HTR-8/SVneo (cell line): ENCODE results near the gene C21orf58.
"Not testable (repeated sequence)": the region's sequence is repeated elsewhere in the genome, so short reads cannot be mapped to it uniquely, and the experiment has no call there.

ENCODE experiments used
- DNase-seq: peaks from one replicate; pipeline ENCODE4 v3.0.0; 2011; ENCODE audit warnings: low spot score, mixed read lengths; ENCODE audit not compliant: insufficient read length
- FAIRE-seq: peaks from 2 replicates; lab custom pipeline; 2011; peaks lifted over from hg19 to GRCh38; lab: Jason Lieb, UNC

Gene C21orf58

DNA sequence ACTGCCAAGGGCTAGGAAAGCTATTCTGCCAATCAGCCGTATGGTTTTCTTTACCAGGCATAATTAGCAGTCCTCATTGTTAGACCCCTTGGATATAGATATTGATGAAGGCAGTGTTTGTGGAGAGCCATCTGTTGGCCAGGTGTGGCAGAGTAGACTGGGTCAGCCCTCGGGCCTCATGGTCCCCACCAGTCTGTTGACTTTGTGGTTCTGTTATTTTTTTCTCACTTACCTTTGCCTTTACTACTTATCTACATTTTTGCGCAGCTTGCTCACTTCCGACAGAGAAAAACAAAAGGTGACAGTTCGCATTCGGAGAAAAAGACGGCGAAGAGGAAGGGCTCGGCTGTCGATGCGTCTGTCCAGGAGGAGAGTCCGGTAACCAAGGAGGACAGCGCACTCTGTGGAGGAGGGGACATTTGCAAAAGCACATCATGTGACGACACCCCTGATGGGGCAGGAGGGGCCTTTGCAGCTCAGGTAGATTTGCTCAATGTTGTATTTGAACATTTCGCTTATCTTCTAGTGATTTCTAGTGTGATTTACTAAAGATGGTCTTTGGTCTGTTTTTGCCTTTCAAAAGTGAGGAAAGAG is 2.5 kb upstream of the C21orf58 start:
- no peak for DNase-seq
- no peak for FAIRE-seq

GRCh38 chr21:46325073-46325912 is 1.6 kb upstream of the C21orf58 start:
- DNase-seq: peak; percentile 50
- FAIRE-seq: peak; percentile 16

DNA sequence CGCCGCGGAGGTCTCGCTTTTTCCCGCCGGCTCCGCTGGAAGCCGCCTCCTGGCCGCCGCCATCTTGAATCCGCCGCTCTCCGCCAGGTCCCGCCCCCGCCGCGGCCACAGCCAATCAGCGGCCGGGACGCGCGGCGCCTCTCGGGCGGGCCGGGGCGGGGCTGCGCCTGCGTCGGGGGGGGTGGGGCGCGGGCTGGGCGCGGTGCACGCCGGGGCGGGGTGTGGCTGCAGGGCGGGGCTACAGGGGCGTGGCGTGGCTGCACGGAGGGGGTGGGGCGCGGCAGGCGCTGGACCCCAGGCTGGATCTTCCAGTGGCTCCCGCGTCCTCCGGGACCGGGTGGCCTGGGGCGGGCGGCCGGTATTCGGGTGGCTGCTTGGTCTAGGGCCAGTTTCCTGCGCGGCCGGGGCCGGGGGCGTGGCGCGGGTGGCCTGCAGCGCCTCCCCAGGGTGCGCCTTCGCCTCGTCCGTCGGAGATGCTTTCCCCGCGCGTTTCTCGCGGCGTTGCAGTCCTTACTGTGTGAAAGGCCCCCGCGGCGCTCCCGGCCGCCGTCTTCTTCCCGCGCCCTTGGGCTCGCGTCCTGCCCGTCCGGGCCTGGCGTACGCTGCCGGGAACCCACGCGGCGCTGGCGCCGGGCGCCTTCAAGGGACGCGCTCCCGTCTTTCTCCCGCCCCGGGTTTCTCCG is 861 bp upstream of the C21orf58 start:
- DNase-seq: peak; percentile 85
- peak; percentile 20 for FAIRE-seq

- DNase-seq (no peak), FAIRE-seq (no peak)
Observed at GRCh38 chr21:46323227-46323709, 402 bp downstream of the C21orf58 start.

GRCh38 chr21:46322351-46323226 is 1.1 kb downstream of the C21orf58 start:
- no peak for FAIRE-seq
- no peak for DNase-seq

- FAIRE-seq (no peak), DNase-seq (no peak)
Observed at GRCh38 chr21:46320331-46320801, 3.3 kb downstream of the C21orf58 start.

DNA sequence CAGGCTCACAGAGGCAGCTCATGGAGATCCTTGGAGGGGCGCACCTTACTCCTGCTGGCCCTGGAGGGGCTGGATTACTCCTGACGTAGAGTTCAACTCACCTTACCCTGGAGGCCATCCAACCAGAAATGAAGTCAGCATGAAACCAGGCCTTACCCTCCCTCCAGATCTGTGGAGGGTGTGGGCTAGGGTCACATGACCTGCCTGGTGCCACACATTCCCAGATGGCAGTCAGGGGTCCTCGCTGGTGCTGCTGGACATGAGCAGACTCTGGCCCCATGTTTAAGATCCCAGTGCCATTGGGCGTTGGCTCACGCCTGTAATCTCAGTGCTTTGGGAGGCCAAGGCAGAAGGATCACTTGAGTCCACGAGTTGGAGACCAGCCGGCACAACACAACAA is 4.5 kb downstream of the C21orf58 start:
- no peak for FAIRE-seq

DNA sequence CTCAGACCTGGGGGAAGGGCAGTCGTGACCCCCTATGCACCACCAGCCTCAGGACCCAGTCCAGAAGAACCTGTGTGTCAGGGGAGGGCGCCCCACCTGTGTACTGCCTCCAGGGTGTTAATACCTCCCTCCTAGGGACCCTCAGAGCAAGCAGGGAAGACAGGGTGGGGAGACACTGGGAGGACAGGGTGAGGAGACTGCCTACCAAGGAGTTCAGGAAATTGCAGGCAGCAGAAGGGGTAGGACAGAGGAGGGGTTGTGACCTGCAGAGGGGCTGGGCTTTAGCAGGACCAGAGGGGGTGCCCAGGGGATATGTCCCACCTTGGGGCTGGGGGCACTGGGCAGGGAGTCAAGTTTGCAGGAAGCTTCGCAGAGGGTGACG is 5.2 kb downstream of the C21orf58 start:
- FAIRE-seq (no peak), DNase-seq (no peak)

More for the DNA sequence above, 4.5 kb downstream of the C21orf58 start:
- no peak for DNase-seq

GRCh38 chr21:46317710-46318463 is 5.8 kb downstream of the C21orf58 start:
- no peak for FAIRE-seq
- no peak for DNase-seq

- no peak for DNase-seq
- FAIRE-seq: no peak
Observed at GRCh38 chr21:46316708-46317324, 6.9 kb downstream of the C21orf58 start.

DNA sequence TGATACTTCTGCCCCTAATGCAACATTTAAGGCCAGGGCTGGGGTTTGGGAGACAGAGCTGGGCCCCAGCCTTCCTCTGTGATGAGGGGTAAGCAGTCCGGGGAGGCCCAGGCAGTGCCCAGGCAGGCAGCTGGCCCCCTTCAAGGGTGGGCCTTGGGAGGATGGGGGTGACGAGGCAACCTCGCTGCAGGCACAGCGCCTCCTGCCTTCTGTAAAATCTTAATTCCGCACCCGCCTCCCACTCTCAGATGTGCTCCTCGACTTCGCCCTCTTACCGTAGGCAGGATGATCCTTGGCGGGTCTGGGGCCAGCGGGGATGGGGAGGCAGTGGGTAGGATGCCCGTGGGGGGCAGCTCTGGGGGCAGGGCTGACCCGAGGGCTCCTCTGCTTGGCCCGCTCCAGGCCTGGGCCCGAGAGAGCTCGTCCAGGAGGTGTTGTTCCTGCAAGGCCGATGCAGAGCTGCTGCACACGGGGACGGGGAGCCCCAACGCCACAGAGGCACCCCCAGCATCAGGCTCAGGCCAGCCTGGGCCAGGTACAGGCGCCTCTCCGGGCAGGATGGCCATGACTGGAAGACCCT is 9.1 kb downstream of the C21orf58 start:
- no peak for DNase-seq
- FAIRE-seq: no peak

DNA sequence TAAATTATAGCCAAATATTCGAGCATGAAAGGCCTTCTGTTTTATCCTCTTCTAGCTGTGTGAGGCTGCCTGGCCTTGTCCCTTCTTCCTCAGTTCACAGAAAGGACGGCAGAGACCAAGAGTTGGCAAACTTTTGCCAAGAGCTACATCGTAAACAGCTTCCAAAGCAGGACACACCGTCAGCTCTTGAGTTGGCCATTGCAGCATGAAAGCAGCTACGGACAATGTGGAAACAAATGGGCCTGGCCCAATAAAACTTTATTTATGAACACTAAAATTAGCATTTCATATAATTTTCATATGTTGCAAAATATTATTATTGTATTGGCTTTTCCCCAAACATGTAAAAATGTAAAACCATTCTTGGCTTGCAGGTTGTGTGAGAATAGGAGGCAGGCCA is 10.7 kb downstream of the C21orf58 start:
- no peak for DNase-seq
- FAIRE-seq: no peak

DNA sequence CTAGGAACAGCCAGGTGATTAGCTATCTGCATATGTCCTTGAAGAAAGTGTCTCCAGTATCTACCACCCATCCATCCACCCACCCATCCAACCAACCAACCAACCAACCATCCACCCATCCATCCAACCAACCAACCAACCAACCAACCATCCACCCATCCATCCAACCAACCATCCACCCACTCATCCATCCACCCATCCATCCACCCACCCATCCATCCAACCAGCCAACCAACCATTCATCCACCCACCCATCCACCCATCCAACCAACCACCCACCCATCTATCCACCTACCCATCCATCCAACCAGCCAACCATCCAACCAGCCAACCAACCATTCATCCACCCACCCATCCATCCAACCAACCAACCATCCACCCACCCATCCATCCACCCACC is 12.1 kb downstream of the C21orf58 start:
- FAIRE-seq: peak; percentile 83

DNA sequence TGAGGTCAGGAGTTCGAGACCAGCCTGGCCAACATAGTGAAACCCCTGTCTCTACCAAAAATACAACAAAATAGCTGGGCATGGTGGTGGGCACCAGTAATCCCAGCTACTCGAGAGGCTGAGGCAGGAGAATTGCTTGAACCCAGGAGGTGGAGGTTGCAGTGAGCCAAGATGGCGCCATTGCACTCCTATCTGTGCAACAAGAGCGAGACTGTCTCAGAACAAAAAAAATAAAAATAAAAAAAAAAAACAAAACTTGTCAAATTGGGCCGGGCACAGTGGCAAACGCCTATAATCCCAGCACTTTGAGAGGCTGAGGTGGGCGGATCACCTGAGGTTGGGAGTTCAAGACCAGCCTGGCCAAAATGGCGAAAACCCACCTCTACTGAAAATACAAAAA is 13.4 kb downstream of the C21orf58 start:
- not testable (repeated sequence) for FAIRE-seq, DNase-seq

More for the DNA sequence above, 12.1 kb downstream of the C21orf58 start:
- no peak for DNase-seq

DNA sequence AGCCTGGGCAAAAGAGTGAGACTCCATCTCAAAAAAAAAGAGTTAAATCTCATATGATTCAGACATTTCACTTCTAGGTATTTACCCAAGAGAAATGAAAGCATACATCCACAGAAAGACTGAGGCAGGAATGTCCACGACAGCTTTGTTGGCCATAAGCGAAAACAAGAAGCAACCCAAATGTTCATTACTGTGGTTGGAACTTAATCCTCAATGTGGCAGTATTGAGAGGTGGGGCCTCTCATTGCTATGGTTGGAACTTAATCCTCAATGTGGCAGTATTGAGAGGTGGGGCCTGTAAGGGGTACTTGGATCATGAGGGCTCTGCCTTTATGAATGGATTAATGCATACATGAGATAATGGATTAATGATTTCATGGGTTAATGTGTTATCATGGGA is 15.2 kb downstream of the C21orf58 start:
- FAIRE-seq (no peak), DNase-seq (no peak)

GRCh38 chr21:46307625-46308024 is 16.0 kb downstream of the C21orf58 start:
- no peak for DNase-seq
- no peak for FAIRE-seq

DNA sequence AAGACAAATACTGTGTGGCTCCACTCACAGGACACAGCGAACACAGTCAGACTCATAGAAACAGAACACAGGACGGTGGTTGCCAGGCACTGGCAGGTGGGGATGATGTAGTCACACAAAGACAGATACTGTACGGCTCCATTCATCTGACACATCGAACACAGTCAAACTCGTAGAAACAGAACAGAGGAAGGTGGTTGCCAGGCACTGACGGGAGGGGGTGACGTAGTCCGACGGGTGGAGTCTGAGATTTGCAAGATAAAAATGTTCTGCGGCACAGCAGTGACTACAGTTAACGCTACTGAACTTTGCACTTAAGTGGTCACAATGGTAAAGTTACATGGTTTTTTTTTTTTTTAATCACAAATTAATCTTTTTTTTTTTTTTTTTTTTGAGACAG is 18.7 kb downstream of the C21orf58 start:
- no peak for FAIRE-seq
- no peak for DNase-seq

- FAIRE-seq: no peak
- DNase-seq: no peak
Observed at GRCh38 chr21:46304437-46304836, 19.2 kb downstream of the C21orf58 start.
